Measurements from ENCODE around the gene NPSR1.
A peak's percentile ranks its signal among the peaks of the same experiment; 100 is the strongest.
"Not testable (repeated sequence)": the region's sequence is repeated elsewhere in the genome, so short reads cannot be mapped to it uniquely, and the experiment has no call there.

NPSR1 gene

DNA sequence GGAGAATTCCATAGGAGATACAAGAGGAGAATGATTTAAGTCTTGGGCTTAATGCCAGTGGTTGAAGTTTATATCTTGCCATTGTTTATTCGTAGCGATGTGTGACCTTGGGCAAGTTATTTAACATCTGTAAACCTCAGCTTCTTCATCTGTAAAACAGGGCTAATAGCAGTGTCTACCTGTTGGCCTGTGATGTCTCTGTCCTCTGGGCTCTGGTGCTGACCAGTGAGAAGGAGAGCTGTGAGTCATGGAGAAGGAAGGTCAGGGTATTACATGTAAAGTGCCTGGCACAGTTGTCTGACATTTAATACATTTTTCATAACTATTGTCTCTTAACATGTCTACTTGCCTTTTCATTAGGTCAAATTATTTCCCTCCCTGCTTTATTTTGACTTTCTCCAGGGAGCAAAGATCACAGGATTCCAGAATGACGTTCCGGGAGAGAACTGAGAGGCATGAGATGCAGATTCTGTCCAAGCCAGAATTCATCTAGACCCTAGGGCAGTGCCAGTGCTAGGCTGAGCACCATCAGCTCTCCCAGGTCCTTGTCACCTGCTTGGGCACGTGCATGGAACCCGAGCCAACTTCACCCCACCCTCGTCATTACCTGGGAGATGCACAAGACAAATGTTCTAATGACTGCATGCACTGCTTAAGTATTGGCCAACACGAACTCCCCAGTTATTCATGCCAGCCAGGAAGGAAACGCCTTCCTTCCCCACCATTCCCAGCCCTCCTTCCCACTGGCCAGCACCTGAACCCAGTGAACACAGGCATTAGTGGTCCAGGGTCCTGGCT lies 191.3 kb downstream of the NPSR1 start:
- intact Hi-C loops (cut with DNase I), result no loop called here
- DNase-seq, result no peak

DNA sequence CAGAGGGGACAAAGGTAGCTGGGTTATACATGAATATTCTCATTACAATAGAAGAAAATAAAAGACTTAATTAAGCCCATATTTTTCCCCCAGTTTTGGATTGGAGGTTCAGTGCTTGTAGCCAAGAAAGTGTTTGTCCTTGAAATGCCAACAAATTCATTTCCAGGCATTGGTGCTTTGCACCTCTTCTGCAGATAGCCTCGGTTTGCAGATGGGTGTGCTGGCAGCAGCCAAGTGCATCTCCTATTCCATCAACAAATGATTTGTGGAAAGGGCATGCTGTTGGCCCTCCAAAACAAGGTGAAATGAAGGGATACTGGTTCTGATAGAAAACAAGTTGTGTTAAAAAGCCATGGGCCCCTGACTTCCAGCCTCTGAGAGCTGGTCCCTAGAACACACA lies 192.0 kb downstream of the NPSR1 start:
- intact Hi-C loops (cut with DNase I), result no loop called here
- no peak for DNase-seq

DNA sequence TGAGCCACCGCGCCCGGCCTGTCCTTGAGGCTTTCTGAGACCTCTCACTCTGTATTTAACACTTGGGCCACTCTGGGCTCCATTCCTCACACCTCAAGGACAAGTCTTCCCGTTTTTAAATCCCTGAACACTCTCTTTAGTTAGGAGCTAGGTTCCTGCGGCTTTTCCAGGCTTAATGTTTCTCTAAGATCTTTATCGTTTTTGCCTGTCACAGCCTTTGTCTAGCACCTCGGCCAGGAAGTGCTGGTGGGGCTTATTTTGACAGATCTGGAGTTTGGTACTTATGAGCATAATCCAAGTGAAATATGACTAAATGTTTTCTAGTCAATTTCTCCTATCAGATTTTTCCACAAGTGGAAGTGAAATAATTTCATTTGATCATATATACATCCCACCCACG lies 192.7 kb downstream of the NPSR1 start:
- DNase-seq, result no peak
- intact Hi-C loops (cut with DNase I), result no loop called here

DNA sequence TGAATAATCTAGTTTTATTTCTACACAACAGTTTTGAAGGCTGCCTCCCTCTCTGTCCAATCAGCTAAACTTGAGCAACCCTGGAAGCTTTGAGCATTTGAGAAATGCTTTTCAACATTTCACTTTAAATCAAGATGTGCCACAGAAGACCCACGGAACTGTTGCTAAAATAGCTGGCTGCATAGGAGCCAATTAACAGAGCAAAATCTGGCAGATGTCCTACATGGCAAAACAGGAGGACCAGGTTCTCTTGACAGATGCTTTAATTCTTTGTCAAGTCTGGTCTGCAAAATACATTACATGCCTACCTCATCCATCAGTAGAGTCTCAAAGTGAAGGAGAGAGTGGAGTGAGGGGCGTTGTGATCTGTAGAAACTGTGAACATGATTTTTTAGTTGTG lies 193.4 kb downstream of the NPSR1 start:
- intact Hi-C loops (cut with DNase I), result no loop called here
- DNase-seq, result no peak

DNA sequence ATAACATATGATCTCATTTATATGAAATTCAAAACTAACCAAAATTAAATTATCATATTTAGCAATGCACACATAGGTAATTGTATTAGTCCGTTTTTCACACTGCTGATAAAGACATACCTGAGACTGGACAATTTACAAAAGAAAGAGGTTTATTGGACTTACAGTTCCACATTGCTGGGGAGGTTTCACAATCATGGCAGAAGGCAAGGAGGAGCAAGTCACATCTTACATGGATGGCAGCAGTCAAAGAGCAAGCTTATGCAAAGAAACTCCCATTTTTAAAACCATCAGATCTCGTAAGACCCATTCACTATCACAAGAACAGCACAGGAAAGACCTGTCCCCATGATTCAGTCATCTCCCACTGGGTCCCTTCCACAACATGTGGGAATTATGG lies 200.4 kb downstream of the NPSR1 start:
- DNase-seq; intact Hi-C loops (cut with DNase I): not testable (repeated sequence)

DNA sequence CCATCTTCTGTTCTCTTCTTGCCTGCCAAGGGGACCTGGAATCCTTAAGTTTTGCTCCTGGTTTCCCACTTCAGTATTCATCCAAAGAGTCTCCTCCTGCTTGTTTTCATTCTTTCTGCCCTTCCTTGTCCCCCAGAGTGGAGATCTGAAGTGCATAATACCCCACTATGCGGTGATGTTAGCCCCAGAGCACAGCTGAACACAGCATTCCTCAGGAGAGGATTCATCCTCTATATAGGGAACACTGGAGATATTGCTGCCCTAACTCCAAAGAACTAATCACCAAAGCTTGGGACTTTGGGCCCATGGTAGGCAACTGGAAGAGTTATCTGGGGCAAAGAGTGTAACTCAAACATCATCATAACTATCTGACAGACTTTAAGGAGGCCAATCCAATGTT lies 201.3 kb downstream of the NPSR1 start:
- intact Hi-C loops (cut with DNase I); DNase-seq: not testable (repeated sequence)

DNA sequence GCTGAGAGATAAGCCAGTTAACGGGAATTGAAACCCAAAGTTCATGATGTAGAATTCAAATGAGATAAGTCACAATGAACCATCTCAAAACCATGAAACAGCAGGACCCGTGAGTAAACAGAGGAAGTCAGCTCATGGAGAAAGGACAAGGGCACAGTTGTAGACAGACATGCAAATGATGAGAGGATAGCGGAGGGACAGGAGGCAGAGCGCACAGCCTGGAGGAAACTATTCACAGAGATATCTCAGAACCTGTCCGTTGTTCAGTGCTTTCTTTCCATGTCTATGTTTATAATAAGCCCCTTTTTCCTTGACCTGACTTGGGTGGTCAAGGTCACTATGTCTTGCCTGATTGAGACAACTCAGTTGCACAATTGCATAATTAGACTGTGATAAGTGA lies 208.2 kb downstream of the NPSR1 start:
- intact Hi-C loops (cut with DNase I), result not testable (repeated sequence)

DNA sequence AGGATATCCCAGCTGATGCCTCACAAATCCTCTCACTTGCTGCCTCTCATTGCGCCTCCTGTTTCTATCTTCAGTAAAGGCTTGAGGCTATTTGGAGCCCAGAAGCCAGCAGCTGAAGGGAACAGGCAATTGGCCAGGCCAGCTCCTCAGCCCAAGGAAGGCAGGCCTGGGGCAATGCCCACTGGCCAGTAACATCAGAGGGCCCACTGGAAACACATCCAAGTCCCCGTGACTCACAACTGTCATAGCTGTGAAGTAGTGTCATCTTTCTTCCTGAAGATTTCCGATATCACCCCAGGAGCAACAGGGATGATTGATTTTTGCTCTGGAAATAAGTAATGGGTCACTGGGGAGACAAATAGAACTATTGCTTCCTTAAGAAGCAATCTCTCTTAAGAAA lies 209.3 kb downstream of the NPSR1 start:
- peak in 3 of 42 donors; percentile 6 to 68 (median 24) for DNase-seq
- intact Hi-C loops (cut with DNase I), result not testable (repeated sequence)

More for the DNA sequence above, 208.2 kb downstream of the NPSR1 start:
- peak in 15 of 42 donors; percentile 13 to 67 (median 30) for DNase-seq

DNA sequence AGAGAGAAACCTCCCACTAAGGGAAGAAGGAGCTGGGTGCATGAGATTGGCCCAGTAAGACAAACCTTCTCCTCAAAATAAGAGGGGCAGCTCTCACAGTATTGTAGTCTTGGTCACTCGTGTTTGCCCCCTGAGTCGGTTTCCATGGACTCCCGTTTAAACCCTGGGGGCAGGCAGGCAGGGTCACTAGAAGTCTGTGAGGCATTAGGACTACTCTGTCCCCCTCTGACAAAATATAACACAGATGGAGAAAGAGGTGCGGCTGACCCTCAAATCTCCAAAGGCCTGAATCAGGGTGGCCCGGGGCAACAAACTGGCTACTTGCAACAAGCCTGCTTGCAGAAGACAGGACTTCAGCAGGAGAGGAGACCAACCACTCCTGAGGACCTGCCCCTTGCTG lies 210.6 kb downstream of the NPSR1 start:
- intact Hi-C loops (cut with DNase I), result not testable (repeated sequence)
- peak in 3 of 42 donors; percentile 10 to 52 (median 31) for DNase-seq

DNA sequence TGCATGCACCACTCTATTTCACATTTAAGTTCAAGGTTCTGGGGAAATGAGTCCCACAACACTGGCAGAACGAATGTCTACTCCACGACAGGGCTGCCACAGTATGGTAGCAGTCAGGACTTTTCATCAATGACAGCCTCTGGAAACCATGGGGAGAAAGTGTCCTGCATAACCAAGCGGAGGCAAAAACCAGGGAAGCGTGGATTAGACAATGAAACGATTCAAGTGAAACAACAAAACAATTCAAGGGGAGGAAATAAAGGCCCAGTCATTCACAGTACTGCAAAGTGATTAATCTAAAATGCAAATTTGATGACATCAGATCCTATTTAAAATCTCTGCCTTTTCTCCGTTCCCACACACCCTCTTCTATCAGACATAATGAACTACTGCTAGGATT lies 211.0 kb downstream of the NPSR1 start:
- DNase-seq, result peak in 36 of 42 donors; percentile 10 to 84 (median 60)
- intact Hi-C loops (cut with DNase I), result no loop called here

DNA sequence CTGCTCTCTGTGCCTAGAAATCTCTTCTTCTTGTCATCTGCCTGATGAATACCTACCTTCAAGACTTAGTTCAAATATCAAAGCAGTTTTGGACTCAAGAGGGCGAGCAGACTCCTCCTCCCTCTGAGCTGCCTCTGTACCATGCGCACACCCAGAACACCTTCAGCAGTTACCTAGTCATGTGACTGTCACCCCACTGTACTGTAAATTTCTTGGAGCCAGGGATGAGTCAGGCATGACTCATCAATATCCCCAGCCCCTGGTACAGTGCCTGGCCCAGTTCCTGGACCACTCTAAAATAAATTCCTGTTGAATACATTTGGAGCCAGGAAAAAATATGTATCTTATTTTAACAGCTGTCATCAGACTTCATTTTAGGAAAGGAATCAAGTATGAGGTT lies 212.0 kb downstream of the NPSR1 start:
- intact Hi-C loops (cut with DNase I), result not testable (repeated sequence)
- DNase-seq, result peak in 1 of 42 donors; percentile 23

DNA sequence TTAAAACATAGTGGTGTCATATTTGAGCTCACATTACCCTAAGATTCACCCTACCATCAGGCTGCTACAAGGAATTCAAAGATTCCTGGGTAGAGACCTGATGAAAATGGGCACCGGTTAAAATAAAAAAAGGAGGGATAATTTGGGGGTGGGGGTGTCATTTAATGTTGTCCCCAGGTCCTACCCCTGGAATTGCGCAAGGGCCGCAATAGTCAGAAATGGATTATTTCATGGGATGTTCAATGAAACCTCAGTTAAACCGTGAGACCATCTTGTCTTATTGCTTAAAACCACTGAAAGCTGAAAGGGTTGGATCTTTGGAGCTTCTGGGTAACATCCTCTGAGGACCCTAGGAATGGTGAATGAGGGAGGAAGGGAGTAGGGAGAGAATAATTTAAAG lies 216.3 kb downstream of the NPSR1 start:
- intact Hi-C loops (cut with DNase I); DNase-seq: not testable (repeated sequence)

DNA sequence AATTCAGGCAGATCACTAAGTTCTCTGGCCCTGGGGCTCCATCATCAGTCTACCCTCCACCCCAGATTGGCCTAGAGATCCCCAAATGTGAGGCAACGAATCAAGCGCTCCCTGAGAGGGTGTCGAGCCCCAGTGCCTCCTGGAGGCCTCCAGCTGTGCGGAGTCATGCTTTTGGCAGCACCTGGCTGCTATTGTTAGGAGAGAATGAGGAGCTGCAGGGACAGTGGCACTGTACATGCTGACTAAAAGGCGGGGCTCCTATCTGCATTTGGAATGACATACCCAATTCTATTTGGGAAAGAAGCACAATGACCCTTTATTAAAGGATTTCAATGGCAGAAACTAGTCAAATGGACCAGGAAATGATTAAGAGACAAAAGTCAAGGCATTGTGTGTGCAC lies 217.5 kb downstream of the NPSR1 start:
- peak in 33 of 42 donors; percentile 4 to 79 (median 35) for DNase-seq
- intact Hi-C loops (cut with DNase I), result no loop called here

DNA sequence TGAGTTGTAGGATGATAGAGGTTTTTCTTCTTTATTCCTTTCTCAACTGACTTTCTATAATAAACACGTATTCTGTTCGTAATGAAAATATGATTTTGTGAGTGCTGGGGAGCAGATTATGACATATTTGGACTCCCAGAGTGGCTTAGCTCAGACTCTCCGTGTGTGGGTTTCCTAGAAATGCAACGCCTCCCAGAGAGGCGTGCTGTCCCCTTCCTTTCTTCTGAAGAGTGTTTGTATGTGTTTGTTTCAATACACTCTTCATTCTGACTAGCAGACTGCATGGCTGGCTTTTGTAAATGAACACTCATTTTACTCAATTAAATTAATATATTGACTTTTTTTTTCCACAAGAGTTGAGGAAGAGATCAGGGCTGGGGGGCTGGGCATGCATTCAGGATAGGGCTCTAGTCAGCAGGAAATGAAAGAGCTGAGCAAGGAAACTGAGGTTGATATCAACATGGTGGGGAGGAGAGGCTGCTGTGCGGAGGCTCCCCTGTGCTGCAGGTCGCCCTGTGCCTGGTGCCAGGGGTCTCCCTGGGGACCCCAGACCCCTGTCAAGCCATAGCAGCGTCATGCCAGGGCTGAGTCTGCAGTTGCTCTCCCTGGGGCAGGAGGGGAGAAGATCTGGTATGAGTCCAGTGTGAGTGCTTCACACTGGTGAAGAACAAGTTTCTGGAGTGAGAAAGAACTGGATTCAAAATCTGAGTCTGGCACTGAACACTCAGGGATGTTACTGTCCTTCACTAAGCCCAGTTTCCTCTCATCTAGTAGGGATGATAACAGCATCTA lies 221.1 kb downstream of the NPSR1 start:
- not testable (repeated sequence) for DNase-seq

DNA sequence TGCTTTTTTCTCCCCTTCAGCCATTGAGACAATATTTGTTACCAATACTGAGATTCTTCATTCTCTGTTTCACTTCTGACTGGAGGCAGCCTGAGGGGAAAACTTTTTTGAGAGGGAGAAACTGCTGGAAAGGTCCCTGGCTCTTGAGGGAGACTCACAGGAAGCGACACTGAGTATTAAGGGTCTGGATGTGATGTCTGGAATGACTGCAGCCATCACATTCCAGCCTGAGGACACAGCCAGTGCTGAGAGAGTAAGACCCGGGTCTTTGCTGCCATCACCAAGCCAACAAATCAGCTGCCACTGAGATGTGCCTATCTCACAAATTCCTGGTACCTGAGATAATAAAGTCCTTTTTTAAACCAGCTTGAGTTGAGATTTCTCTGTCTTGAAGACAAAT lies 221.9 kb downstream of the NPSR1 start:
- intact Hi-C loops (cut with DNase I), result no loop called here
- no peak for DNase-seq

More for the DNA sequence above, 221.1 kb downstream of the NPSR1 start:
- intact Hi-C loops (cut with DNase I), result not testable (repeated sequence)

DNA sequence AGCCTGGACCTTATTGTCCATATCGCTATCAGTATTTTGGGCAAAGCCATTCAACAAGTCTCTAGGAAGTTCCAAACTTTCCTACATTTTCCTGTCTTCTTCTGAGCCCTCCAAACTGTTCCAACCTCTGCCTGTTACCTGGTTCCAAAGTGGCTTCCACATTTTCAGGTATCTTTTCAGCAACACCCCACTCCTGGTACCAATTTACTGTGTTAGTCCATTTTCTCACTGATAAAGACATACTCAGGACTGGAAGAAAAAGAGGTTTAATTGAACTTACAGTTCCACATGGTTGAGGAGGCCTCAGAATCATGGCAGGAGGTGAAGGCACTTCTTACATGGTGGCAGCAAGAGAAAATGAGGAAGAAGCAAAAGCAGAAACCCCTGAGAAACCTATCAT lies 225.8 kb downstream of the NPSR1 start:
- intact Hi-C loops (cut with DNase I); DNase-seq: not testable (repeated sequence)

DNA sequence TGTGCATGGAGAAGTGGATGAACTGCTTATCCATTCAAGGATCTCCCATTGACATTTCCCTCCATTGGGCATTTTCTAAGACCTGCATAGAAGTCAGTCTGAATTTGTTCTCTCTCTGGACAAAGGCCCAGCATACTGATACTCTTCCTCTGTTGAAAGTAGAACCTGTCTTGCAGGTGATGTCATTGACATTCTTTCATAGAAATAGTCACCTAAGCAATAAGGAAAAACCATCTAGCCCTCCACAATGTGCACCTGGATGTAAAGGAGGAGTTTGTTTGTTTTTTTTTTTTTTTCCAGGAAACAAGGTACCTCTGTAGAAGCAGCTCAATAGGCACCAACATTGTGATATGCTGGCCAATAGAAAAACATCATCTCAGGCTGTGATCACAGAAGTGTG lies 228.8 kb downstream of the NPSR1 start:
- DNase-seq, result no peak
- intact Hi-C loops (cut with DNase I), result no loop called here

DNA sequence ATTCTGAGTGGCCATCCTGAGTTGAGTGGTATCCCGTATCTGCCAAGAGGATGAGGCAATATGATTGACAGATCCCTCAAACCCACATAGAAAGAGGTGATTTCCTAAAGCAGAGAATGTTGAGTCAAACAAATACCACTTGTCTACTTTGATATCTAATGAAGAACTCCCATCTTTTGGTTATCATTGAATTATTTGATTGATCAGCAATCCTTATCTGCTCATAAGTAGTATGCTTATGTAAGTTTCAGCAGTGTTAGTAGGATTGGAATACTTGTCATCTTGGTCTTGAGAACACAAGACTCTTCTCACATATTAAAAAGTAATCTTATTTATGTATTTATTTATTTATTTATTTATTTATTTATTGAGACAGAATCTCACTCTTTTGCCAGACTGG lies 231.9 kb downstream of the NPSR1 start:
- intact Hi-C loops (cut with DNase I), result no loop called here
- no peak for DNase-seq

DNA sequence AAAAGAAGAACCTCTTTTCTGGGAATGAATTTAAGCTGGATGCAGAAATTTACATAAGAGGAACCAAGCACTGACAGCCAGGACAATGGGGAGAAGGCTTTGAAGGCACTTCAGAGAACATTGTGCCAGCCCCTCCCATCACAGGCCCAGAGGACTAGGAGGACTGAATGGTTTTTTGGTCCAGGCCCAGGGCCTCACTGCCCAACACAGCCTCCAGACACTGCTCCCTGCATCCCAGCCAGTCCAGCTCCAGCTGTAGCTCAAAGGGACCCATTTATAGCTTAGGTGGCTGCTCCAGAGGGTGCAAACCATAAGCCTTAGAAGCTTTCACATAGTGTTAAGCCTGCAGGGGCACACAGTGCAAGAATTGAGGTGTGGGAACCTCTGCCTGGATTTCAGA lies 237.2 kb downstream of the NPSR1 start:
- DNase-seq, result no peak
- intact Hi-C loops (cut with DNase I), result no loop called here
